HG02973 (cell line): ENCODE data around the gene GGT7.
"Not testable (repeated sequence)": the region's sequence is repeated elsewhere in the genome, so short reads cannot be mapped to it uniquely, and the experiment has no call there.

Experiments
- ATAC-seq: cut with Tn5 transposase; IDR thresholded peaks from one replicate; pipeline ENCODE4 v1.9.1; 2021; ENCODE audit warnings: moderate library complexity; ENCODE audit not compliant: unreplicated experiment

Gene GGT7

GRCh38 chr20:34883809-34884208 is 11.2 kb upstream of the GGT7 start:
- ATAC-seq, result no peak

GRCh38 chr20:34883087-34883688 is 10.5 kb upstream of the GGT7 start:
- no peak for ATAC-seq

GRCh38 chr20:34881689-34882088 is 9.0 kb upstream of the GGT7 start:
- no peak for ATAC-seq

DNA sequence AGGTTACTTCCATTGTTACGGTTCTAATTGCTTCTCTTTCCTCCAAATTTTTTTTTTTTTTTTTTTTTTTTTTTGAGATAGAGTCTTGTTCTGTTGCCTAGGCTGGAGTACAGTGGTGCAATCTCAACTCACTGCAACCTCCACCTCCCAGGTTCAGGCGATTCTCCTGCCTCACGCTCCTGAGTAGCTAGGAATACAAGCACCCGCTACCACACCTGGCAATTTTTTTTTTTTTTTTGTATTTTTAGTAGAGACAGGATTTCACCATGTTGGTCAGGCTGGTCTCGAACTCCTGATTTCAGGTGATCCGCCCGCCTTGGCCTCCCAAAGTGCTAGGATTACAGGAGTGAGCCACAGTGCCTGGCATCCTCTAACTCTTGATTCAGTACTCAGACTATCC is 8.3 kb upstream of the GGT7 start:
- ATAC-seq, result not testable (repeated sequence)

DNA sequence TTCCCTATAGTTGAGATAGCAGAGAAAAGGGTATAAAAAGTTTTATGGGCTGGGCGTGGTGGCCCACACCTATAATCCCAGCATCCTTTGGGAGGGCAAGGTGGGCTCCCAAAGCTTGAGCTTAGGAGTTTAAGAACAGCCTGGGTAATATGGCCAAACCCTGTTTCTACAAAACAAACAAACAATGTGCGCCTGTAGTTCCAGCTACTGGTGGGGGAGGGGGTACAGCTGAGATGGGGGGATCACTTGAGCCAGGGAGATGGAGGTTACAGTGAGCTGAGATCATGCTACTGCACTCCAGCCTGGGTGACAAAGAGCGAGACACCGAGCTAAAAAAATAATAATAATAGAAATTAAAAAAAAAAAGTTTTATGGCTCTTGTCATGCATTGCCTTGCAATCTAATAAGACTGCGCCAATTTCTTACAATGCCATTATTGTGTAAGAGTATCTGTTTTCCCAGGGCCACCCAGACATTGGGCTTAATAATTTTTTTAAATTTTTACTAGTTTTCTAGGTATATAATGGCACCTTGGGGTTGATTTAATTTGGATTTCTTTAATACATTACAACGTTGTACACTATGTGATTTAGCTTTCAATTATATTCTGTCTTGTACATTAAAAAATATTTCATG is 7.7 kb upstream of the GGT7 start:
- no peak for ATAC-seq

DNA sequence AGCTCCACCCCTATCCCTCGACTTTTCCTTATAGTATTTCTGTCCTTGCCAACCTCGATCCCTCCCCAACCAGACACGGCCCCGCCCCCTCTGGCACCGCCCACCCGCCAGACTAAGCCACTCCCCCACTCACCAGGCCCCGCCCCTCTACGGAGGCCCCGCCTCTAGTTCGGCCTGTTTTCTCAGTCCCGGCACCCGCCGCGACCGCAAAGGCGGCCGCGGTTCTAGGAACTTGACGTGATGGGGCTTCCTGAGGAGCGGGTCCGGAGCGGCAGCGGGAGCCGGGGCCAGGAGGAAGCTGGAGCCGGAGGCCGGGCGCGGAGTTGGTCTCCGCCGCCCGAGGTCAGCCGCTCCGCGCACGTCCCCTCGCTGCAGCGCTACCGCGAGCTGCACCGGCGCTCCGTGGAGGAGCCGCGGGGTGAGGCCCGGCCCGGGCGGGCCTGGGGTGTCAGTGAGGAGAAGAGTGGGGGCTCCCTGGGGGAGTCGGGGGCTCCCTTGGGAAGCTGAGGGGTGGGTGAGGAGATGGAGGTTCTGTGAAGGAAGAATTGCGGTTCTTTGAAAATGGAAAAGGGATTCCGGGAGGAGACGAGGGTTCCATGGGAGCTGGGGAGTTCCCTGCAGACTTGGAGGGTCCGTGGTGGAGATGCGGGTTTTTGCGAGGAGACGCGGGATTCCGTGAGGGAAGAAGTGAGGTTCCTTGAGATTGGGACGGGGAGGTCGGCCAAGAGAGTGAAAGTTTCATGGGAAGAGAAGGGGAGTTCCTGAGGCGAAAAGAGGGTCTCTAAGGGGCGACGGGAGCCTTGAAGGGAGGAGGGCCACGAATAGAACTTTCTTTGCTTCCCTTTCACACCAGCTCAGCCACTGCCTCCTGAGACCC is 4.0 kb upstream of the GGT7 start, which contains the start of gene ACSS2:
Gene ACSS2, plus strand, starts transcription at position 207 of the 877 bp plus-strand sequence. Its CDS starts 34 bp downstream, at position 241.
- peak; percentile 52 for ATAC-seq

DNA sequence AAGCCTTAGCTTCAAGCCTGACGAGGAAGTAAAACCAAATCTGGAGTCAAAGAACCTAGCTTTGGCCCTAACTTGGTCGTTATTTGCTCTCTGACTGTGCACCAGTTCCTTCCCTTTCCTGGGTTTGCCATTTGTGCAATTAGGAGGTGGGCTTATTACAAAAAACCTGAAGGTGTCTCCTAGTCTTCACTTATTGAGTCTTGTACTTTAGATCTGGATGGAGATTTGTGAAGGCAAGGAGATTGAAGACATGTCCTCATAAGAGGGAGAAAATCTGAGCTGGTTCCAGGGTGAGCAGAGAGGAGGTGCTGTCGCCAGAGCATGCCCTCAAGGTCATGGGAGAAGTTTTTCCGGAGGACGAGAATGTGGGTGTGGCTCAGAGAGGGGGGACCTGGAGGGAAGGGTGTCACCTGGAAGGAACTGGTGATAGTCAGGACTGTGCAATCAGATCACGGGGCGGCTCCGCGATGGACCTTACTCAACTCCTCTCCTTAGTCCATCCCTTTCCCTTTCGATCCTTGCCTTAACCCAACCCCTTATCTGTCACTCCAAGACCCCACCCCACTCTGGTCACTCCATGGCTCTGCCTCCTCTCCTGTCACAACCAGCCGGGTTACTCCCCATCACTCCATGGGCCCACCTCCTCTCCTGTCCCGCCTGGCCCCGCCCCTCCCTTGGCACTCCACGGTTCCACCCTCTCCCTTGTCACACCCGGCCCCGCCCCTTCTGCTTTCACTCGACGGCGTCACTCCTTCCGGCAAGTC is 3.2 kb upstream of the GGT7 start:
- peak; percentile 49 for ATAC-seq

DNA sequence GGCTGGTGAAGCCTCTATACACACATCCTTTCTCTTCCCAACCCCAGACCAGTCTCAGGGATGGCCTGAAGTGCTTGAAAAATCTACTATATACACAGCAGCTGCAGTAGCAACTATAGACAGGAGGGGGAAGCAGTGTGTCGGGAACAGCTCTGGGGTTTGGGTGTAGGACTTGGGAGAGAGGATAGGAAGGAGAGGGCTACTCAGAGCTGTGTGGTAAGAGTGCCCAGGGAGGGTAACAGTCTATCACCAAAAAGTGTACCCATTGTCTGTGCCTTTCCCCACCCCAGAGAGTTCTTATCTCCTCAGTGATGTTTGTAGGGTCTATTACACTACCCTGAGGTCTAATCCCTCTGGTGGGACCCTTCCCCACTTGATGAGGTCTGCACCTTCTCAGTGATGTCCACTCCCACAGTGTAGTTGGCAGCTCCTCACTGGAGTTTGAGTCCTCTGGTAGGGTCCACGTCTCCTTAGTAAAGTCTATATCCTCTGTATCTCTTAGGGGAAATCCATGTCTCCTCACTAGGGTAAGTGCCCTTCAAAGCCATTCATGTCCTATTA is 1.5 kb upstream of the GGT7 start:
- ATAC-seq, result no peak

- ATAC-seq, result no peak
Observed at GRCh38 chr20:34873583-34874093, 982 bp upstream of the GGT7 start.

DNA sequence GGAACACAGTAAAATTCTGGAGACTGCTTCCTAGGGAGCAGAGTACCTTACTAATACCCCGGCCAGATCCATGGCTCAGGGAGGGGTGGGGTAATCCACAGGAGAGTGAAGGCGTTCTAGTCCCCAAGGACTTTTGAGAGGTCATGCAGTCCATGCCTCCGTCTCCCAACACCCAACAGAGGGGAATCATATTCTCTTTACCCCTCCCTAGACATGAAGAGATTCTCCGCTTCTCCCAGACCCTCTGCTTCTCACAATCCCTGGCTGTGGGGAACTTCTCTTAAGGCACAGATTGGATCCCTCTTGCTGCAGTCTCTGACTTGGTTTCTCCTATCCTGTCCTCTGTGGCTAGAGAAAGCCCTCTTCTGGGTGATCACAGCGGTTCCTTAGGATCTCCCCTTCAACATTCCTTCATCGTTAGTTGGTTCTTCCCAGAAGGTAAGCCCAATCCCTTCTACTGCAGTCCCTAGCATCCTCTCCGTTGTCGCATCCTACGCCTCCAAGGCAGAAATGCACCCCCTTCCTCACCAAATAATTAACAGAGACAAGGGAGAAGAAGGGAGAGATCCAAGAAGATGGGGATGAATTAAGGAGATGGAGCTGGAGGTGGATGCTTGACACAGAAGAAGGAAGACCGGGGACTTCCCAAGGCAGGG is 562 bp downstream of the GGT7 start:
- no peak for ATAC-seq

DNA sequence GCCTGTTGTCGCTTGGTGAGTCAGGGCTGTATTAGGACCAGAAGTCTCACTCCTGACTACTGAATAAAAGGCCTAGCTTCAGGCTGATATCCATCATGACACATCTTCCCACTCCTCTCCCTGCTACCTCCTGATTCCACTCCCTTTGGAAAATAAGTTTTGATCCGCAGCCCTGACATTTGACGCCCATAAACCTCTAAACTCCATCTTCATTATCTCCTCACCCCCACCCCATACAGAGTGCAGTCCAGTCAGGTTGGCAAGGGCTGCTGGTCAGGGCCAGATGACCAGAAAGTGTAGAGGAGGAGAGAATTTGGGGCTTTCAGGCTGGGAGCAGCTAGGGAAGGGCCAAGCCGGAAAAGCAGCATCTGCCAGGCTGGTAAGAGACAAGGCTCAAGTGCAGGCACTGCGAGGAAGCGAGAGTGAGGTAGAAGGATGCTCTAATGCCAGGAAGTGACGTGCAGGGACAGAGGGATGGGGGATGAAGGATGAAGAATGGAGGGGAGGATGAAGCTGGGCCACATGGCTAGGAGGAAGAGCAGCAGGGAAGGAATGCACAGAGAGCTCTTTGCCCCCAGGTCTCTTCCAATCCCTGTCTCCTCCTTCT is 1.2 kb downstream of the GGT7 start:
- ATAC-seq, result no peak

GRCh38 chr20:34864216-34864615 is 8.4 kb downstream of the GGT7 start:
- no peak for ATAC-seq

DNA sequence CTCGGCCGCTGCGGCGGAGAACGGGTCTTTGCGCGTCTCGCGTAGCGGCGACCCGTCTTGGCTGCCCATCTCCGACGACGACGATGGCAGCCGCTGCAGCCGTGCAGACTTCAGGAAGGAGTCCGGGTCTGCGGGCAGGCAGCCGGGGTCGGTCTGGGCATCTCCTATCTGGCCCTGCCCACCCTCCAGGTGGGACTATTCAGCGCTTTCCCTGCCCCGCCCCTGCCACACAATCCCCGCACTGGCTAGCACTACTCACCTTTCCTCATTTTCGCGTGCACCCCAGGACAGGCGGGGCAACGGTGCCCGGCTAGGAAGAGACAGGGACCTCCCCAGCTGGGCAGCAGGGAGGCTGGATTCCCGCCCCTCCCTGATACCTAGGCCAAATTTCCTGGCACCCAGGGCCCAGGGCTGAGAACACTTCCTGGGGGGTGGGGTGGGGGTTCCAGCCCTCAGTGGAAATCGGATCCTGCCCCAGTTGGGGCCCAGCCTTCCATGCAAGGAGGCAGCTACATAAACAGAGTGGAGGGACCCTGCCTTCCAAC is 9.2 kb downstream of the GGT7 start:
- no peak for ATAC-seq

DNA sequence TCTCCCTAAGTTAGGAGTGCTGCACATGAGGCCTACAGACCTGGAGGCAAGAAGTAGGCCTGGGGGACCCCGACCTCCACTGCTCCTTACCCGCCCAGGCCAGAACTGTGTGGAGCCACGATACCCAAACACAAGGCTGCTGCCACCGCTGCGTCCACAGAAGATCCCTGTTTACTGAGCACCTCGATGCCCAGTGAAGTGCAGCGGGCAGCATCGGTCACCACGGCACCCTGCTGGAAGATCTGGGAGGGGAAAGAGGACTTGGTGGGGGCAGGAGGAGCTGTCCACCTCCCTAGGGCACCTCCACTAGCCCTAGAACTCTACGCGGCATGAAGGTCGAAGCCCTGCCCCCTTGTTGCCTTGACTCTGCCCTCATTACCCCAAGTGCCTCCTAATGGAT is 9.9 kb downstream of the GGT7 start:
- ATAC-seq, result no peak

DNA sequence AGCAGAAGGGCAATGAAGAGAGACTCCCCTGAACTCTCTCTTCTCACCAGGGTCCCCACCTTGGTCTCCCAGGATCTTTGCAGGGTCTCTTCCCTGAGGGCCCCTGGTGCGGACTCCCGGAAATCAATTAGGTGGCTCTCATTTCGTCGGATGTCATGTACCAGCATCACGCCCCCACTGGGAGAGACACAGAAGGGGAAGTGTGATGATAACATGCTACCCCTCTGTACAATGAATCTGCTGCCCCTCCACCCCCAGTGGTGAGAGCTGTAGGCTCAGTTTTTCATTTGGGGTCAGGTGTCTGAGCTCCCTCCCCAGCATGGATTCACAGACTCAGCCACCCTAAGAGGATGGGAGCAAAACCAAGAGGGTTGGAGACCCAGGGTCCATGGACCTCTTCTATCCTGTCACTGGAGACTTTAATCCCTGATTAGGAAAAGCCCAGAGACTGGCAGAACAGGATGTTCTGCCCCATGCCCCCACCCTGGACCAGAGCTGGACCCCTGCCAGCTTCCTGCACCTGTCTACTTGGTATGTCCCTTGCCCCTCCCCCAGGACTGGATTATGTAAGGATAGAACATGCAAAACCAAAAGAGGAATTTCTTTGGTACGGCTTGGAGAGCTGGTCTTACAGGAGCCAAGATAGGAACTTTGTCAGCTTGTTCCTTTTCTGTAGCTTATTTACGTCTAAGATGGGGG is 11.1 kb downstream of the GGT7 start:
- ATAC-seq, result no peak

DNA sequence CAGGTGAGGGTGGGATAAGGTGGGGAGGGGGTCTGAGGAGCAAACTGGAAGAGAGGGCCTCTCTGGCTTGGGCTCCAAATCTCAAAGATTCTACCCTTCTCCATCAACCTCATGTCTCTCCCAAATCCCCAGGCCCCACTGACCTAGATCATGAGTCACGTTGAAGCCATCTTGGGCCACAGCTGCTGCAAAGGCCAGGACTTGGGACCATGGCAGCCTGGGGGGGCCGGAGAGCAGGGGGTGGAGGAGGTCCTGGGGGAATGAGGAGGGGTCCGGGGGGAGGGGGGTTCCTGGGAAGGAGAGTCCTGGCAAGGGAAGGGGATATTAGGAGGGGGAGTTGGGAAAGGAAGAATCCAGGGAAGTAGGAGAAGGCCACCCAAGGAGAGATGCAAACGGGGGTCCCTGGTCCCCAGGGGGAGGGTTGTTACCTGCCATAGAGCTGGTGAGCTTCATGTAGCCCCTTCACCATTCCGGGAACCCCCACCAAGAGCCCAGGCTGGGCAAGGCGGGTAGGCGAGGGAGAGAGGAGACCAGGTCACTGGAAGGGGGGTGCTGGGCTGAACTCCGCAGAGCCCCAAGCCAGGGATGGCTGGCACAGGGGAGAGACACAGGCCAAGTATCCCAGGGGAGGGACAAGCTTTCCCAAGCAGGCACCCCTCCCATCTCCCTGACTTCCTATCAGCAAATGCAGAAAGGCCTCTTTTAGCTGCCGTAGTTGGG is 12.7 kb downstream of the GGT7 start:
- ATAC-seq, result no peak

DNA sequence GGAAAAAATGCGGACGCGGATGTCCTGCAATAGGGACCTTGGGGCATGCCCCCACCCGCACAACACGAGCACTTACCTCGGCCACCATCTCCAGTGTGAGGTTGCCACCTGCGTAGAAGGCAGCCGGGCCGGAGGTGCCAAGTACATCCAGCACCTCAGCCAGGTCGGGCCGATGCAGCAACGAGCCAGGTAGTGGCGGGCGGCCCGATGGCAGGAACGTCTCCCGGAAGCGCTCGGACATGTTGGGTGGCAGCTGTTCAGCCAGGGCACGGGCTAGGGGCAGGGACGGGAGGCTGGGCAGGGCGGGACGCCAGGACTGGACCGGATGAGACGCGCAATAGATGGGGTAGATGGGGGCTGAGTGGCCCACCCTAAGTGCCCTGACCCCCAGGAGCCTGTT is 13.3 kb downstream of the GGT7 start:
- ATAC-seq, result no peak

- ATAC-seq, result no peak
Observed at GRCh38 chr20:34852298-34852697, 20.4 kb downstream of the GGT7 start.
